ENCODE data around the gene LRRTM4. TPM values are rescaled to one million over a fixed set of nuclear protein-coding genes. Genes with fewer than 3 reads are reported as not detected.

LRRTM4 gene
- total RNA-seq, 1 donor: 0.18 TPM

DNA sequence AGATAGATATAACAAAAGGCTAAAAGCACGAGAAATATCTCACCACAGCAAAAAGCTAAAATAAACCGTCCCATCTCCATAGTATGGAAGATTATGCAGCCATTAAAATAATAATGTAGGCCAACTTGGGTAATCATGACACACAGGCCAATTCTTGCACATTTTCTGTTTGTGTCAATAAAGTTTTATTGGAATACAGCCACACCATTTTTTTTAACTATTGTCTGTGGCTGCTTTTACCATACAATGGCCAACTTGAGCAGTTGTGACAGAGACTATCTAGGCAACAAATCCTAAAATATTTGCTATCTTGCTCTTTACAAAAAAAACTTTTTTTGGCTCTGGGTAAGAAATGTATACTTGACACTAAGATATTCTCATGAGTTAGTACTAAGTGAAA lies 212.5 kb downstream of the LRRTM4 start:
- H3K4me3 ChIP-seq (ENCODE audit: low read depth, low read length): no peak overlapping the region
- no peak for DNase-seq (ENCODE audit: low read depth)
- TF ChIP-seq, protein P1, sequence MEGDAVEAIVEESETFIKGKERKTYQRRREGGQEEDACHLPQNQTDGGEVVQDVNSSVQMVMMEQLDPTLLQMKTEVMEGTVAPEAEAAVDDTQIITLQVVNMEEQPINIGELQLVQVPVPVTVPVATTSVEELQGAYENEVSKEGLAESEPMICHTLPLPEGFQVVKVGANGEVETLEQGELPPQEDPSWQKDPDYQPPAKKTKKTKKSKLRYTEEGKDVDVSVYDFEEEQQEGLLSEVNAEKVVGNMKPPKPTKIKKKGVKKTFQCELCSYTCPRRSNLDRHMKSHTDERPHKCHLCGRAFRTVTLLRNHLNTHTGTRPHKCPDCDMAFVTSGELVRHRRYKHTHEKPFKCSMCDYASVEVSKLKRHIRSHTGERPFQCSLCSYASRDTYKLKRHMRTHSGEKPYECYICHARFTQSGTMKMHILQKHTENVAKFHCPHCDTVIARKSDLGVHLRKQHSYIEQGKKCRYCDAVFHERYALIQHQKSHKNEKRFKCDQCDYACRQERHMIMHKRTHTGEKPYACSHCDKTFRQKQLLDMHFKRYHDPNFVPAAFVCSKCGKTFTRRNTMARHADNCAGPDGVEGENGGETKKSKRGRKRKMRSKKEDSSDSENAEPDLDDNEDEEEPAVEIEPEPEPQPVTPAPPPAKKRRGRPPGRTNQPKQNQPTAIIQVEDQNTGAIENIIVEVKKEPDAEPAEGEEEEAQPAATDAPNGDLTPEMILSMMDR (IDR thresholded peaks at IDR 0.05; ENCODE audit: insufficient read depth, low read length): no peak

DNA sequence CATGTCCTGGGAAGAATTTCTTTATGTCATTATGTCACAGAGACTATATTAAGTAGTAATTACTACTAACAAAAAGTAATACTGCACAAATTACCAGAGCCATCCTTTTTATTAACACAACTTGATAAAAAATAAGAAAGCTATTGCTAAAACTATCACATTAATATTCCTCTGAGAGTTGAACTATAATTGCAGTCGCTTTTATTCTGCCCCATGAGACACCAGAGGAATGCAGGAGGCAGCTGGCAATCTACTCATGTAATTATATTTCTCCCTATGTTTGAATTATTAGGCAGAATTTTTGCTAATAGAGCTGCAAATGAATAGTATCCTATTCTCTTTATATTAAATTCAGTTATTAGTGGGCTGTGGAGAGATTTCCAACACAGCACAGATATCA lies 220.7 kb downstream of the LRRTM4 start:
- no peak for DNase-seq (ENCODE audit: low read depth)
- H3K4me3 ChIP-seq (ENCODE audit: low read depth, low read length): no peak overlapping the region
- TF ChIP-seq, protein P1 (IDR thresholded peaks at IDR 0.05; ENCODE audit: insufficient read depth, low read length): no peak

DNA sequence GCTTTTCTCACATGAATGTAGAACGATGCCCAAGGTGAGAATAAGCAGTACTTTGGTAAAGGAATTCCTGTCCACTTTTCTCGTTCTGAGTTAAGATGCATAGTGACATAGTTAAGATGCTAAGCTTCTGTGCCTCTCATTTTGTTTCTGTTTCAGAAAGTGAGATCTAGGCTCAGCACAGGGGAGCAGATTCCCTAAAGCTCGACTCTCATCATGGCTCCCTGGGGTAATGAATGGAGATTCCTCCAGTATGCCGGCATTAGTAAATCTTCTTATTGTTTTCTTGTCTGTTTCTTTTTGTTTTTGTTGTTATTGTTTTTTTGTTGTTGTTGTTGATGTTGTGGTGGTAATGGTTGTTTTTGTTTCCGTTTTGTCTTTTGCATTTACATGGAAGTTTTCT lies 225.4 kb downstream of the LRRTM4 start:
- DNase-seq (ENCODE audit: low read depth): no peak
- no peak overlapping the region for H3K4me3 ChIP-seq (ENCODE audit: low read depth, low read length)
- TF ChIP-seq, protein P1 (IDR thresholded peaks at IDR 0.05; ENCODE audit: insufficient read depth, low read length): no peak

DNA sequence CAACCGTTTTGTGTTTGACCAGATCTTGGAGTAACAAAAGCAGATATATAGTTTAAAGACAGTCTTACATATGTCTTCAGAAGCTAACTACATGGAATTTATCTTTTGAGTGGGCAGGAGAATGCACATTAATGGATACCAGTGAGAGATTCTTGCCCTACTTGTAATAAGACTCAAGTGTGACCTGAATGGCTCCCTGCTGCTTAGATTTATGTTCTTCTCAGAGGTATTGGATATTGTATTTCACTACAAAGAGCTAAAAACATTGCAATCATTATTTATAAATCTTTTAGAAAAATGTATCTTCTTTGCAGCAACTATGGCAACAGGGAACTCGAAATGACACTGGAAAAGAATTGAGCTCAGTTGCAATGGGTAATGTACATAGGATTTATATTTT lies 227.7 kb downstream of the LRRTM4 start:
- no peak for DNase-seq (ENCODE audit: low read depth)
- TF ChIP-seq, protein P1 (IDR thresholded peaks at IDR 0.05; ENCODE audit: insufficient read depth, low read length): no peak
- no peak overlapping the region for H3K4me3 ChIP-seq (ENCODE audit: low read depth, low read length)

DNA sequence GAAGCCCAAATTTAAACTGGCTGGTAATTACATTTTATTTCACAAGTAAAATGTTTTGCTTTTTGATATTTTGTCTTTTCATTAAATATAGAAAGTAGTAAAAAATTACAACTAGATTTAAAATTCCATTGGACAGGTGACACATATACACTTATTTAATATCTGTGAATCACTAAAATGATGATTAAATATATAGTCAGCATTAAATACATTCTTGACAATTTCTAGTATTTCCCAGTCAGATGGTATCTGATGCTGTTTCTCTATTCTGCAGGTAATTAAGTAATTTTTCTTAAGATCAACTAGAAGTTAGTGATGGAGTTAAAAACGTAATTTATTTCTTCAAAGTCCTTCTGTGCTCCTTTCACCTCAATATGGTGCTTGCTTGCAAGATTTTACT lies 237.8 kb downstream of the LRRTM4 start:
- H3K4me3 ChIP-seq (ENCODE audit: low read depth, low read length): no peak overlapping the region
- DNase-seq (ENCODE audit: low read depth): no peak
- TF ChIP-seq, protein P1 (IDR thresholded peaks at IDR 0.05; ENCODE audit: insufficient read depth, low read length): no peak

DNA sequence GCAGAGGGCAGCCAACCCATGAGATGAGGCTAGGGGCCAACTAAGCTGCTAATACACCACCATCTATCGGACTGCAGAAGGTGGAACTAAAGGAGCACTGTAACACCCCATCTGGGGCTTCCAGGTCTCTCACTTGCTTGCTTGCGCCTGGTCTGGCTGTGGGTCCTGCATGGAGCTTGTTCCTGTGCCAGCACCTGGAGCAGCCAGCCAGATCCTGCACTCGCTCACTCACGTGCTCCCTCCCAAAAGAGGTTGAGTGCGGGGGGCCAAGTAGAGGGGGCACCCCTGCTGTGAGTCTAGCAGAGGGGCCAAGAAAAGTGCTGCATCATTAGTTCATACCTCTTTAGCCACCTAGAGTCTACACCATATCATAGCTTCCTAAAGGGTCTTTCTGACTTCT lies 250.9 kb downstream of the LRRTM4 start:
- no peak for DNase-seq (ENCODE audit: low read depth)
- TF ChIP-seq, protein P1 (IDR thresholded peaks at IDR 0.05; ENCODE audit: insufficient read depth, low read length): no peak
- H3K4me3 ChIP-seq (ENCODE audit: low read depth, low read length): no peak overlapping the region

DNA sequence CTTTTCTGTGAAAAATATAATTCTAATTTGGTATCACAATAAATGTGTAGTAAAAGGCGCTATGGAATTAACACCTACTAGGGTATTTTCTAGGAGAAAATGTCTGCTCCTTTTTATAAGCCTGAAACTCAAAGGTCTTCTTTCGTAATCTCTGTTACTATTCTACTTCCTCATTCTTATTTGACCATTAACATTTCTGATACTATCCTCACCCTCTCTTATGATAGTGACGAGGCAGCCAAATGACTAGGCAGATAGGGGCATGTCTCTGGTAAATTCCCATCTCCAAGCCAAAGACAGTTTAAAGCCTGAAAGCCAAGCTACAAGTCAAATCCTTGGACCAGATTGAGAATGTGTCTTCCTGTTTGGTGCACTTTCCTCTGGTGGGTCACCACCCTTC lies 251.7 kb downstream of the LRRTM4 start:
- TF ChIP-seq, protein P1 (IDR thresholded peaks at IDR 0.05; ENCODE audit: insufficient read depth, low read length): no peak
- no peak overlapping the region for H3K4me3 ChIP-seq (ENCODE audit: low read depth, low read length)
- DNase-seq (ENCODE audit: low read depth): no peak

Measured in fibroblast of the aortic adventitia (primary cell).